A549 (cell line): Measurements from ENCODE around the gene SLC17A5. TPM values are rescaled to one million over a fixed set of nuclear protein-coding genes. Genes with fewer than 3 reads are reported as not detected.

Source experiments
- ATAC-seq, 2 experiments: fragments of 200-7000 bp in 1 of 2; fragments of >200 bp in 1 of 2; cut with Nextera tagmentation in 1 of 2; cut with Tn5 transposase in 1 of 2; 3 replicates each; pipeline versions ENCODE4 v1.8.0 to v1.9.1; 2018 to 2020; ENCODE audit warnings: mild to moderate bottlenecking in 1 of 2, moderate library complexity in 1 of 2
- CTCF ChIA-PET: fragments of 300-600 bp; sonication (Branson Sonifier 250); formaldehyde crosslinking; extraction: SDS; loops from one replicate; lab custom pipeline; 2021; ENCODE audit warnings: antibody characterized with exemption, inconsistent platforms; lab: Yijun Ruan, JAX
- POLR2A ChIA-PET: fragments of 350-600 bp; formaldehyde crosslinking; extraction: SDS; loops from one replicate; lab custom pipeline; 2021; ENCODE audit warnings: antibody characterized with exemption, inconsistent platforms; lab: Yijun Ruan, JAX
- DNase-seq, 2 experiments: peaks; one replicate each; pipeline versions ENCODE4 v3.0.0 to v3.0.0-alpha.2; 2011 to 2016; ENCODE audit warnings: low read depth in 1 of 2, low spot score in 1 of 2
- FAIRE-seq: peaks from 2 replicates; lab custom pipeline; 2011; peaks lifted over from hg19 to GRCh38; lab: Jason Lieb, UNC
- H3K27ac ChIP-seq, 2 experiments: fragments of >200 bp; sonication (Bioruptor Twin); formaldehyde crosslinking; 3 replicates each; pipeline ENCODE4 v1.5.1; 2016 to 2017
- H3K4me1 ChIP-seq: fragments of >200 bp; sonication (Bioruptor Twin); formaldehyde crosslinking; 3 replicates; pipeline ENCODE4 v1.6.1; 2016
- H3K4me2 ChIP-seq: fragments of >200 bp; sonication (Bioruptor Twin); formaldehyde crosslinking; 3 replicates; pipeline ENCODE4 v1.6.1; 2016
- H3K4me3 ChIP-seq: fragments of >200 bp; sonication (Bioruptor Twin); formaldehyde crosslinking; 3 replicates; pipeline ENCODE4 v1.5.1; 2016
- H3K9me3 ChIP-seq: fragments of >200 bp; sonication (Bioruptor Twin); formaldehyde crosslinking; 3 replicates; pipeline ENCODE4 v1.6.1; 2016
- ATOH8 ChIP-seq: fragments of 250-450 bp; sonication (Bioruptor Pico); IDR thresholded peaks from 2 replicates; pipeline ENCODE4 v1.5.0; 2020; ENCODE audit warnings: low read depth, mild to moderate bottlenecking, moderate library complexity
- BCL3 ChIP-seq: fragments of >200 bp; sonication (Bioruptor Twin); formaldehyde crosslinking; IDR thresholded peaks from 3 replicates; pipeline ENCODE4 v1.6.1; 2016
- BHLHE40 ChIP-seq: IDR thresholded peaks from 2 replicates; pipeline ENCODE4 v1.6.1; 2012; ENCODE audit warnings: low read depth, low read length, inconsistent platforms
- CBX2 ChIP-seq: fragments of 200-600 bp; sonication (generic); IDR thresholded peaks from 2 replicates; pipeline ENCODE4 v1.6.1; 2016; ENCODE audit warnings: low read depth, mild to moderate bottlenecking, borderline replicate concordance
- CBX8 ChIP-seq: fragments of 200-600 bp; sonication (generic); IDR thresholded peaks from 2 replicates; pipeline ENCODE4 v1.6.1; 2016
- CHD2 ChIP-seq: fragments of 150-350 bp; IDR thresholded peaks from 2 replicates; pipeline ENCODE4 v1.6.1; 2014; ENCODE audit warnings: low read length; ENCODE audit not compliant: partially characterized antibody
- CTCF ChIP-seq: fragments of >200 bp; sonication (Bioruptor Twin); formaldehyde crosslinking; IDR thresholded peaks from 3 replicates; pipeline ENCODE4 v1.5.1; 2016
- EHMT2 ChIP-seq: fragments of 200-600 bp; sonication (generic); IDR thresholded peaks from 2 replicates; pipeline ENCODE4 v1.6.1; 2016; ENCODE audit warnings: antibody characterized with exemption, low read depth, mild to moderate bottlenecking, moderate library complexity
- ESRRA ChIP-seq: fragments of 150-350 bp; IDR thresholded peaks from 2 replicates; pipeline ENCODE4 v1.6.1; 2014; ENCODE audit warnings: mild to moderate bottlenecking, low read length, borderline replicate concordance
- FOSB ChIP-seq: fragments of 250-450 bp; sonication (Bioruptor Pico); IDR thresholded peaks from 2 replicates; pipeline ENCODE4 v1.5.0; 2020; ENCODE audit warnings: mild to moderate bottlenecking, moderate library complexity
- FOSL2 ChIP-seq, 2 experiments: fragments of 450-650 bp in 1 of 2; fragments of >200 bp in 1 of 2; sonication (Bioruptor Twin) in 1 of 2; formaldehyde crosslinking; IDR thresholded peaks; 2 replicates each; pipeline versions ENCODE4 v1.5.0 to v1.6.1; 2016 to 2020; ENCODE audit warnings: mild to moderate bottlenecking in 1 of 2, moderate library complexity in 1 of 2
- HES2 ChIP-seq: fragments of >200 bp; sonication (Bioruptor Twin); formaldehyde crosslinking; IDR thresholded peaks from 2 replicates; pipeline ENCODE4 v1.6.1; 2016
- HEYL ChIP-seq: fragments of 250-450 bp; sonication (Bioruptor Pico); IDR thresholded peaks from 2 replicates; pipeline ENCODE4 v1.8.0; 2021; ENCODE audit warnings: mild to moderate bottlenecking, moderate library complexity
- HMGXB4 ChIP-seq: fragments of 250-450 bp; sonication (Bioruptor Pico); IDR thresholded peaks from 2 replicates; pipeline ENCODE4 v1.5.0; 2021; ENCODE audit warnings: mild to moderate bottlenecking, moderate library complexity, borderline replicate concordance
- HOXB5 ChIP-seq: fragments of 250-450 bp; sonication (Bioruptor Pico); IDR thresholded peaks from 2 replicates; pipeline ENCODE4 v1.5.0; 2020; ENCODE audit warnings: mild to moderate bottlenecking, moderate library complexity
- JUN ChIP-seq, 2 experiments: fragments of >200 bp; sonication (Bioruptor Twin); formaldehyde crosslinking; IDR thresholded peaks; 2 replicates in 1 of 2; 3 replicates in 1 of 2; pipeline ENCODE4 v1.6.1; 2016 to 2017
- JUNB ChIP-seq: fragments of >200 bp; sonication (Bioruptor Twin); formaldehyde crosslinking; IDR thresholded peaks from 2 replicates; pipeline ENCODE4 v1.6.1; 2016
- KDM1A ChIP-seq: fragments of 200-600 bp; sonication (generic); IDR thresholded peaks from 2 replicates; pipeline ENCODE4 v1.6.1; 2016; ENCODE audit warnings: low read depth, mild to moderate bottlenecking
- MAFK ChIP-seq: fragments of 450-650 bp; IDR thresholded peaks from 2 replicates; pipeline ENCODE4 v1.6.1; 2014; ENCODE audit not compliant: partially characterized antibody
- MAZ ChIP-seq: fragments of 150-350 bp; IDR thresholded peaks from 2 replicates; pipeline ENCODE4 v1.6.1; 2014; ENCODE audit warnings: antibody characterized with exemption, low read depth, low read length, borderline replicate concordance
- NFE2L2 ChIP-seq: fragments of 150-350 bp; conservative IDR thresholded peaks from 2 replicates; pipeline ENCODE4 v1.6.1; 2014; ENCODE audit warnings: low read length
- RNF2 ChIP-seq: fragments of 200-600 bp; sonication (generic); IDR thresholded peaks from 2 replicates; pipeline ENCODE4 v1.6.1; 2016; ENCODE audit warnings: low read depth, mild to moderate bottlenecking, antibody characterized with exemption, moderate library complexity, borderline replicate concordance
- SREBF2 ChIP-seq: fragments of 450-650 bp; IDR thresholded peaks from 2 replicates; pipeline ENCODE4 v1.6.1; 2014; ENCODE audit warnings: mild to moderate bottlenecking, moderate library complexity
- ZNF302 ChIP-seq: fragments of 250-450 bp; sonication (Bioruptor Pico); IDR thresholded peaks from 2 replicates; pipeline ENCODE4 v1.9.0; 2021; ENCODE audit warnings: inconsistent platforms, mild to moderate bottlenecking, moderate library complexity
- WGBS: methylation state at CpG from one replicate; pipeline ENCODE4 v1.1.6; 2017; ENCODE audit errors: missing lambda C conversion rate; 5-methylcytosine and 5-hydroxymethylcytosine counted together
- polyA plus RNA-seq, 4 experiments: library from polyadenylated mRNA; depleted of rRNA in 3 of 4; stranded (reverse); fragments of >200 nt; fragmentation: RNase III in 1 of 4; extraction: RNeasy Plus Mini Kit Qiagen cat#74134 plus additional on column Dnase treatment in 1 of 4; gene quantifications; 2 replicates in 3 of 4; 3 replicates in 1 of 4; pipeline ENCODE4 v1.2.3, GENCODE V29; 2011 to 2017
- TF ChIP-seq, protein P1 (sequence below): IDR thresholded peaks from 2 replicates; pipeline ENCODE4 v1.6.1; 2012; ENCODE audit warnings: low read depth, borderline replicate concordance

SLC17A5 gene
- polyA plus RNA-seq, 2 of the 4 experiments (the other 2 are of a cell fraction), result 10.0 to 10.6 TPM

GRCh38 chr6:73664701-73665100, 10.9 kb upstream of the SLC17A5 start:
- WGBS, result 83% methylated on average over 2 of the region's 2 CpGs
- Histone ChIP-seq H3K27ac (no peak overlapping the region), H3K4me1 (peaks cover 9% of the 10 kb centered on the region; the same call in 1 of the 3 replicates), H3K4me2 (no peak overlapping the region), H3K9me3 (no peaks in the 10 kb centered on the region), H3K4me3 (no peak overlapping the region)
- ChIA-PET CTCF (interaction anchor here (1.4 to 3.0 kb wide), 2 partner anchors 68 to 1544 kb away, joined by 5 to 10 read pairs; no protein-coding TSS in a partner anchor), POLR2A (no interaction called here)
- no peak for DNase-seq
- TF ChIP-seq RNF2 (no peak), HOXB5 (CRISPR knock-in tag) (no peak), NFE2L2 (no peak), HMGXB4 (CRISPR knock-in tag) (no peak), BCL3 (no peak), CBX2 (no peak), EHMT2 (no peak), MAZ (no peak), HEYL (CRISPR knock-in tag) (no peak), JUN (IDR thresholded peaks at IDR 0.05) (no peak), HES2 (no peak), JUNB (no peak), ZNF302 (CRISPR knock-in tag) (no peak), FOSL2 (IDR thresholded peaks at IDR 0.05) (no peak), FOSL2 (CRISPR knock-in tag; IDR thresholded peaks at IDR 0.05) (no peak), ESRRA (no peak), CBX8 (no peak), BHLHE40 (no peak)
- TF ChIP-seq, protein P1, sequence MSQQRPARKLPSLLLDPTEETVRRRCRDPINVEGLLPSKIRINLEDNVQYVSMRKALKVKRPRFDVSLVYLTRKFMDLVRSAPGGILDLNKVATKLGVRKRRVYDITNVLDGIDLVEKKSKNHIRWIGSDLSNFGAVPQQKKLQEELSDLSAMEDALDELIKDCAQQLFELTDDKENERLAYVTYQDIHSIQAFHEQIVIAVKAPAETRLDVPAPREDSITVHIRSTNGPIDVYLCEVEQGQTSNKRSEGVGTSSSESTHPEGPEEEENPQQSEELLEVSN, result no peak
- no peak for ATAC-seq
- no peak for FAIRE-seq

GRCh38 chr6:73657201-73657600, 3.4 kb upstream of the SLC17A5 start:
- TF ChIP-seq SREBF2, result no peak
- no peak for TF ChIP-seq ATOH8 (CRISPR knock-in tag)
- TF ChIP-seq EHMT2, result no peak
- no peak for TF ChIP-seq MAFK
- no peak for TF ChIP-seq NFE2L2
- no peak for TF ChIP-seq CBX2
- no peak for TF ChIP-seq CHD2
- no peak for TF ChIP-seq FOSB (CRISPR knock-in tag)
- TF ChIP-seq ESRRA, result no peak
- no peak for TF ChIP-seq FOSL2 (IDR thresholded peaks at IDR 0.05)
- no peak for TF ChIP-seq FOSL2 (CRISPR knock-in tag; IDR thresholded peaks at IDR 0.05)
- TF ChIP-seq JUNB, result no peak
- TF ChIP-seq KDM1A, result no peak
- TF ChIP-seq HOXB5 (CRISPR knock-in tag), result no peak
- no peak for TF ChIP-seq CTCF
- ChIA-PET CTCF (interaction anchor here (1.2 kb wide), 1 partner anchor 76 kb away, joined by 5 read pairs; no protein-coding TSS in a partner anchor), POLR2A (no interaction called here)
- no peak overlapping the region for H3K4me2 ChIP-seq
- H3K4me3 ChIP-seq, result no peak overlapping the region
- H3K27ac ChIP-seq, result no peak overlapping the region
- H3K9me3 ChIP-seq, result no peaks in the 10 kb centered on the region
- H3K4me1 ChIP-seq, result peaks cover 13% of the 10 kb centered on the region; the same call in 2 of the 3 replicates
- DNase-seq (no peak), FAIRE-seq (no peak), ATAC-seq (no peak)
- WGBS, result 79% methylated on average over 3 of the region's 3 CpGs
